ENCODE results near the gene PCOLCE2.

DNA sequence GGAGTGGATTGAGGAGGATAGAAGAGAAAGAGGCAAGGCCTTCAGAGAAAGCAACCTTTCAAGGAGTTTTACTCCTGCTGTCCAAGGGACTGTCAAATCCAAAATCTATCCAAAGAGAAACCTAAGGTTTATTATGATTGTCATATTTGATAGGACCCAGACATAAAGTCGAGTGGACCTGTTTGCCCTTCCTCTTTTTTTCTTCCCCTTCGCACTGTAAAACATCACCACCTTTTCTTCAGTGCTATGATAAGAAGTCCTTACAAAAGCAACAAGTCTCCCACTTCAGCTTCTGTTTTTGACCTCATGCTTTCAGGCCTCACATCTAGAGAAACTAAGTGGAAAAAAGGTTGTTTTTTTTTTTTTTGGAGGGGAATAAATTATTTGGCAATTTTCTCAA is 92.1 kb downstream of the PCOLCE2 start:
- TF ChIP-seq, protein P1, sequence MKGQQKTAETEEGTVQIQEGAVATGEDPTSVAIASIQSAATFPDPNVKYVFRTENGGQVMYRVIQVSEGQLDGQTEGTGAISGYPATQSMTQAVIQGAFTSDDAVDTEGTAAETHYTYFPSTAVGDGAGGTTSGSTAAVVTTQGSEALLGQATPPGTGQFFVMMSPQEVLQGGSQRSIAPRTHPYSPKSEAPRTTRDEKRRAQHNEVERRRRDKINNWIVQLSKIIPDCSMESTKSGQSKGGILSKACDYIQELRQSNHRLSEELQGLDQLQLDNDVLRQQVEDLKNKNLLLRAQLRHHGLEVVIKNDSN (CRISPR knock-in tag; IDR thresholded peaks at IDR 0.05): no peak
- TF ChIP-seq, protein P2, sequence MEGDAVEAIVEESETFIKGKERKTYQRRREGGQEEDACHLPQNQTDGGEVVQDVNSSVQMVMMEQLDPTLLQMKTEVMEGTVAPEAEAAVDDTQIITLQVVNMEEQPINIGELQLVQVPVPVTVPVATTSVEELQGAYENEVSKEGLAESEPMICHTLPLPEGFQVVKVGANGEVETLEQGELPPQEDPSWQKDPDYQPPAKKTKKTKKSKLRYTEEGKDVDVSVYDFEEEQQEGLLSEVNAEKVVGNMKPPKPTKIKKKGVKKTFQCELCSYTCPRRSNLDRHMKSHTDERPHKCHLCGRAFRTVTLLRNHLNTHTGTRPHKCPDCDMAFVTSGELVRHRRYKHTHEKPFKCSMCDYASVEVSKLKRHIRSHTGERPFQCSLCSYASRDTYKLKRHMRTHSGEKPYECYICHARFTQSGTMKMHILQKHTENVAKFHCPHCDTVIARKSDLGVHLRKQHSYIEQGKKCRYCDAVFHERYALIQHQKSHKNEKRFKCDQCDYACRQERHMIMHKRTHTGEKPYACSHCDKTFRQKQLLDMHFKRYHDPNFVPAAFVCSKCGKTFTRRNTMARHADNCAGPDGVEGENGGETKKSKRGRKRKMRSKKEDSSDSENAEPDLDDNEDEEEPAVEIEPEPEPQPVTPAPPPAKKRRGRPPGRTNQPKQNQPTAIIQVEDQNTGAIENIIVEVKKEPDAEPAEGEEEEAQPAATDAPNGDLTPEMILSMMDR (IDR thresholded peaks at IDR 0.05): no peak
- TF ChIP-seq, protein P3, sequence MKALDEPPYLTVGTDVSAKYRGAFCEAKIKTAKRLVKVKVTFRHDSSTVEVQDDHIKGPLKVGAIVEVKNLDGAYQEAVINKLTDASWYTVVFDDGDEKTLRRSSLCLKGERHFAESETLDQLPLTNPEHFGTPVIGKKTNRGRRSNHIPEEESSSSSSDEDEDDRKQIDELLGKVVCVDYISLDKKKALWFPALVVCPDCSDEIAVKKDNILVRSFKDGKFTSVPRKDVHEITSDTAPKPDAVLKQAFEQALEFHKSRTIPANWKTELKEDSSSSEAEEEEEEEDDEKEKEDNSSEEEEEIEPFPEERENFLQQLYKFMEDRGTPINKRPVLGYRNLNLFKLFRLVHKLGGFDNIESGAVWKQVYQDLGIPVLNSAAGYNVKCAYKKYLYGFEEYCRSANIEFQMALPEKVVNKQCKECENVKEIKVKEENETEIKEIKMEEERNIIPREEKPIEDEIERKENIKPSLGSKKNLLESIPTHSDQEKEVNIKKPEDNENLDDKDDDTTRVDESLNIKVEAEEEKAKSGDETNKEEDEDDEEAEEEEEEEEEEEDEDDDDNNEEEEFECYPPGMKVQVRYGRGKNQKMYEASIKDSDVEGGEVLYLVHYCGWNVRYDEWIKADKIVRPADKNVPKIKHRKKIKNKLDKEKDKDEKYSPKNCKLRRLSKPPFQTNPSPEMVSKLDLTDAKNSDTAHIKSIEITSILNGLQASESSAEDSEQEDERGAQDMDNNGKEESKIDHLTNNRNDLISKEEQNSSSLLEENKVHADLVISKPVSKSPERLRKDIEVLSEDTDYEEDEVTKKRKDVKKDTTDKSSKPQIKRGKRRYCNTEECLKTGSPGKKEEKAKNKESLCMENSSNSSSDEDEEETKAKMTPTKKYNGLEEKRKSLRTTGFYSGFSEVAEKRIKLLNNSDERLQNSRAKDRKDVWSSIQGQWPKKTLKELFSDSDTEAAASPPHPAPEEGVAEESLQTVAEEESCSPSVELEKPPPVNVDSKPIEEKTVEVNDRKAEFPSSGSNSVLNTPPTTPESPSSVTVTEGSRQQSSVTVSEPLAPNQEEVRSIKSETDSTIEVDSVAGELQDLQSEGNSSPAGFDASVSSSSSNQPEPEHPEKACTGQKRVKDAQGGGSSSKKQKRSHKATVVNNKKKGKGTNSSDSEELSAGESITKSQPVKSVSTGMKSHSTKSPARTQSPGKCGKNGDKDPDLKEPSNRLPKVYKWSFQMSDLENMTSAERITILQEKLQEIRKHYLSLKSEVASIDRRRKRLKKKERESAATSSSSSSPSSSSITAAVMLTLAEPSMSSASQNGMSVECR (CRISPR knock-in tag; IDR thresholded peaks at IDR 0.05; ENCODE audit: borderline replicate concordance): no peak
- TF ChIP-seq GRHL2 (CRISPR knock-in tag; IDR thresholded peaks at IDR 0.05; ENCODE audit: insufficient replicate concordance, severe bottlenecking) (no peak), ZNF232 (CRISPR knock-in tag; IDR thresholded peaks at IDR 0.05) (no peak), KAT7 (CRISPR knock-in tag; IDR thresholded peaks at IDR 0.05; ENCODE audit: borderline replicate concordance) (no peak)
- TF ChIP-seq, protein P4, sequence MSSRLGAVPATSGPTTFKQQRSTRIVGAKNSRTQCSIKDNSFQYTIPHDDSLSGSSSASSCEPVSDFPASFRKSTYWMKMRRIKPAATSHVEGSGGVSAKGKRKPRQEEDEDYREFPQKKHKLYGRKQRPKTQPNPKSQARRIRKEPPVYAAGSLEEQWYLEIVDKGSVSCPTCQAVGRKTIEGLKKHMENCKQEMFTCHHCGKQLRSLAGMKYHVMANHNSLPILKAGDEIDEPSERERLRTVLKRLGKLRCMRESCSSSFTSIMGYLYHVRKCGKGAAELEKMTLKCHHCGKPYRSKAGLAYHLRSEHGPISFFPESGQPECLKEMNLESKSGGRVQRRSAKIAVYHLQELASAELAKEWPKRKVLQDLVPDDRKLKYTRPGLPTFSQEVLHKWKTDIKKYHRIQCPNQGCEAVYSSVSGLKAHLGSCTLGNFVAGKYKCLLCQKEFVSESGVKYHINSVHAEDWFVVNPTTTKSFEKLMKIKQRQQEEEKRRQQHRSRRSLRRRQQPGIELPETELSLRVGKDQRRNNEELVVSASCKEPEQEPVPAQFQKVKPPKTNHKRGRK (CRISPR knock-in tag; IDR thresholded peaks at IDR 0.05; ENCODE audit: borderline replicate concordance): no peak
- TF ChIP-seq, protein P5, sequence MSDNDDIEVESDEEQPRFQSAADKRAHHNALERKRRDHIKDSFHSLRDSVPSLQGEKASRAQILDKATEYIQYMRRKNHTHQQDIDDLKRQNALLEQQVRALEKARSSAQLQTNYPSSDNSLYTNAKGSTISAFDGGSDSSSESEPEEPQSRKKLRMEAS (CRISPR knock-in tag; IDR thresholded peaks at IDR 0.05): no peak
- TF ChIP-seq, protein P6, sequence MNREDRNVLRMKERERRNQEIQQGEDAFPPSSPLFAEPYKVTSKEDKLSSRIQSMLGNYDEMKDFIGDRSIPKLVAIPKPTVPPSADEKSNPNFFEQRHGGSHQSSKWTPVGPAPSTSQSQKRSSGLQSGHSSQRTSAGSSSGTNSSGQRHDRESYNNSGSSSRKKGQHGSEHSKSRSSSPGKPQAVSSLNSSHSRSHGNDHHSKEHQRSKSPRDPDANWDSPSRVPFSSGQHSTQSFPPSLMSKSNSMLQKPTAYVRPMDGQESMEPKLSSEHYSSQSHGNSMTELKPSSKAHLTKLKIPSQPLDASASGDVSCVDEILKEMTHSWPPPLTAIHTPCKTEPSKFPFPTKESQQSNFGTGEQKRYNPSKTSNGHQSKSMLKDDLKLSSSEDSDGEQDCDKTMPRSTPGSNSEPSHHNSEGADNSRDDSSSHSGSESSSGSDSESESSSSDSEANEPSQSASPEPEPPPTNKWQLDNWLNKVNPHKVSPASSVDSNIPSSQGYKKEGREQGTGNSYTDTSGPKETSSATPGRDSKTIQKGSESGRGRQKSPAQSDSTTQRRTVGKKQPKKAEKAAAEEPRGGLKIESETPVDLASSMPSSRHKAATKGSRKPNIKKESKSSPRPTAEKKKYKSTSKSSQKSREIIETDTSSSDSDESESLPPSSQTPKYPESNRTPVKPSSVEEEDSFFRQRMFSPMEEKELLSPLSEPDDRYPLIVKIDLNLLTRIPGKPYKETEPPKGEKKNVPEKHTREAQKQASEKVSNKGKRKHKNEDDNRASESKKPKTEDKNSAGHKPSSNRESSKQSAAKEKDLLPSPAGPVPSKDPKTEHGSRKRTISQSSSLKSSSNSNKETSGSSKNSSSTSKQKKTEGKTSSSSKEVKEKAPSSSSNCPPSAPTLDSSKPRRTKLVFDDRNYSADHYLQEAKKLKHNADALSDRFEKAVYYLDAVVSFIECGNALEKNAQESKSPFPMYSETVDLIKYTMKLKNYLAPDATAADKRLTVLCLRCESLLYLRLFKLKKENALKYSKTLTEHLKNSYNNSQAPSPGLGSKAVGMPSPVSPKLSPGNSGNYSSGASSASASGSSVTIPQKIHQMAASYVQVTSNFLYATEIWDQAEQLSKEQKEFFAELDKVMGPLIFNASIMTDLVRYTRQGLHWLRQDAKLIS (CRISPR knock-in tag; IDR thresholded peaks at IDR 0.05; ENCODE audit: borderline replicate concordance): no peak
